HG02938 (cell line): ENCODE results near the gene YWHAQ.
"Not testable (repeated sequence)": the region's sequence is repeated elsewhere in the genome, so short reads cannot be mapped to it uniquely, and the experiment has no call there.

Experiments used
- ATAC-seq: cut with Tn5 transposase; IDR thresholded peaks from one replicate; pipeline ENCODE4 v1.9.1; 2021; ENCODE audit warnings: mild to moderate bottlenecking, moderate library complexity; ENCODE audit not compliant: unreplicated experiment

YWHAQ gene

GRCh38 chr2:9631878-9632700 lies 1.3 kb upstream of the YWHAQ start:
- ATAC-seq: no peak

- ATAC-seq: no peak
These were observed 689 bp upstream of the YWHAQ start for GRCh38 chr2:9631553-9631819.

DNA sequence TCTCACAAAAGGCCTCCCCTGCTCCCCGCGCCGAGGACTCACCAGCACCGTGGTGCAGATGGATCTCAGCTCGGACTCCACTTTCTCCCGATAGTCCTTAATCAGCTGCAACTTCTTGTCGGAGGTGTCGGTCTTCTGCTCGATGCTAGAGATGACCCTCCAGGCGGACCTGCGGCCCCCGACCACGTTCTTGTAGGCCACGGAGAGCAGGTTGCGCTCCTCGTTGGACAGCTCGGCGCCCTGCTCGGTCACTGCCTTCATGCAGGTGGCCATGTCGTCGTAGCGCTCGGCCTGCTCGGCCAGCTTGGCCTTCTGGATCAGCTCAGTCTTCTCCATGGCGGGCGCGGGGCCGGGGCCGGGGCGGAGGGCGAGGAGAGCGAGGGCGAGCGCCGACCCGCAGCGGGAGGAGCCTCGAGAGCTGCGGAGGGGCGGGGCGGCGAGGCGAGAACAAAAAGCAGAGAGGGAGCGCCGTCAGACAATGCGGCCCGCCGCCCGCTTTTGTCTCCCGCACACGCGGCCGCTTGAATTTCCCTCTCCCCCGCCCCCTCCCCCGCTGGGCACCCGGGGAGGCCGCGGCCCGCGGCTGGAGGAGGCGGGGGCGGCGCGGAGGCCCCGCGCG lies 571 bp downstream of the YWHAQ start:
- ATAC-seq: peak; percentile 39

GRCh38 chr2:9629222-9630116 lies 1.3 kb downstream of the YWHAQ start:
- ATAC-seq: no peak

- ATAC-seq: no peak
These were observed 3.5 kb downstream of the YWHAQ start for GRCh38 chr2:9627310-9627709.

DNA sequence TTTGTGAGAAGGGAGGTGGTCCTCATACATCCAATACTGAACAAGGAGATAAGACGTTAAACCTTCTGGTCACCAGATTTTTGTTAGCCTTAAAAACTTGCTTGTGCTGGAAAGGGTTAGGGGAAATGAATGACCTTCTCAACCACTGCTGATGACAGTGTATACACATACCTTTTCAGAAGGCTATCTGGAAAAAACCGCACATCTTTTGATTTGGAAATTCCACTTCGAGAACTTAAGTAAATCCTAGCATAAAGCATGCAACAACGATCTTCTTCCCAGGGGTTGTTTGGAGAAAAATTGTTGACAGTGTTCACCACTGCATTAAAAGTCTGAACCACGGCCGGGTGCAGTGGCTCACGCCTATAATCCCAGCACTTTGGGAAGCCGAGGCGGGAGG lies 7.6 kb downstream of the YWHAQ start:
- ATAC-seq: no peak

DNA sequence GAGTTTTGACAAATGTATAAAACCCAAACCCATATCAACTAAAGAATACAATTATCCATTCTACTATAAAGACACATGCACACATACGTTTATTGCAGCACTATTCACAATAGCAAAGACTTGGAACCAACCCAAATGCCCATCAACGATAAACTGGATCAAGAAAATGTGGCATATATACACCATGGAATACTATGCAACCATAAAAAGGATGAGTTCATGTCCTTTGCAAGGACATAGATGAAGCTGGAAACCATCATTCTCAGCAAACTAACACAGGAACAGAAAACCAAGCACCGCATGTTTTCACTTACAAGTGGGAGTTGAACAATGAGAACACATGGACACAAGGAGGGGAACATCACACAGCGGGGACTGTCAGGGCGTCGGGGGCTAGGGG lies 9.1 kb downstream of the YWHAQ start:
- not testable (repeated sequence) for ATAC-seq

GRCh38 chr2:9618410-9618809 lies 12.4 kb downstream of the YWHAQ start:
- ATAC-seq: no peak

DNA sequence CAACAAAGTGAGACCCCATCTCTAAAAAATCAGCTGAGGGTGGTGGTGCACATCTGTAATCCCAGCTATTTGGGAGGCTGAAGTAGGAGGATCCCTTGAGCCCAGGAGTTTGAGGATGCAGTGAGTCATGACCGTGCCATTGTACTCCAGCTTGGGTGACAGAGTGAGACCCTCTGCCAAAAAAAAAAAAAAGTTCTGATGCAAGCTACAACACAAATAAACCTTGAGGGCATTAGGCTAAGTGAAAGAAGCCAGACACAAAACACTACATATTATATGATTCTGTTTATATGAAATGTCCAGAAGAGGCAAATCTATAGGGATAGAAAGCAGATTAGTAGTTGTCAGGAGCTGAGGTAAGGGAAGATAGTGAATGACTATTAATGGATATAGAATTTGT lies 13.0 kb downstream of the YWHAQ start:
- no peak for ATAC-seq

GRCh38 chr2:9617296-9617695 lies 13.5 kb downstream of the YWHAQ start:
- no peak for ATAC-seq

DNA sequence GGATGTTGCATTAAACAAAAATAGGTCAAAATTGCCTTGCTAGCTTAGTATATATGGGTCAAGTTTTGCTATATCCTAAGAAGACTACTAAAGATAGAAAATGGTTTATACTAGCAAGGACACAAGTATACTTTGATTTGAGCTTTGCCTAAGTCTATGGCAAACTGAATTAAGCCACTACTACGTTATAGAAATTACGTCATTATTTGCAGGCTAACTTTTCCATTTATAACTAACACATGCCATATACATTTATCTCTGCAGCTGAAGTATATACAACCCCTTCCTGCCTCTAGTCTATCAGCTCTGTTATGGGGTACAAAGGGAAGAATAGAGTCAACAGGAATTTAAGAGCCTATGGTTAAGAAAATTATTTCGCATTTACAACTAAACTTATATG lies 16.2 kb downstream of the YWHAQ start:
- no peak for ATAC-seq

GRCh38 chr2:9613291-9613690 lies 17.5 kb downstream of the YWHAQ start:
- no peak for ATAC-seq

DNA sequence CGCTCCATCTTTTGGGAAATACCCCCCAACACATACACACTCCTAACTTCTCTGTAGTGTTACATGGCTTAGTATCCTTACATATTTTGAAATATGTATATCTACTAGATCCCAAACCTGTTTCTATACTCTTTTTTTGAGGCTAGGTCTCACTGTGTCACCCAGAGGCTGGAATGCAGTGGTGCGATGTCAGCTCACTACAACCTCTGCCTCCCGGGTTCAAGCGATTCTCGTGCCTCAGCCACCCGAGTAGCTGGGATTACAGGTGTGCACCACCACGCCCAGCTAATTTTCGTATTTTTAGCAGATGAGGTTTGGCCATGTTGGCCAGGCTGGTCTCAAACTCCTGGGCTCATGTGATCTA lies 19.3 kb downstream of the YWHAQ start:
- not testable (repeated sequence) for ATAC-seq

DNA sequence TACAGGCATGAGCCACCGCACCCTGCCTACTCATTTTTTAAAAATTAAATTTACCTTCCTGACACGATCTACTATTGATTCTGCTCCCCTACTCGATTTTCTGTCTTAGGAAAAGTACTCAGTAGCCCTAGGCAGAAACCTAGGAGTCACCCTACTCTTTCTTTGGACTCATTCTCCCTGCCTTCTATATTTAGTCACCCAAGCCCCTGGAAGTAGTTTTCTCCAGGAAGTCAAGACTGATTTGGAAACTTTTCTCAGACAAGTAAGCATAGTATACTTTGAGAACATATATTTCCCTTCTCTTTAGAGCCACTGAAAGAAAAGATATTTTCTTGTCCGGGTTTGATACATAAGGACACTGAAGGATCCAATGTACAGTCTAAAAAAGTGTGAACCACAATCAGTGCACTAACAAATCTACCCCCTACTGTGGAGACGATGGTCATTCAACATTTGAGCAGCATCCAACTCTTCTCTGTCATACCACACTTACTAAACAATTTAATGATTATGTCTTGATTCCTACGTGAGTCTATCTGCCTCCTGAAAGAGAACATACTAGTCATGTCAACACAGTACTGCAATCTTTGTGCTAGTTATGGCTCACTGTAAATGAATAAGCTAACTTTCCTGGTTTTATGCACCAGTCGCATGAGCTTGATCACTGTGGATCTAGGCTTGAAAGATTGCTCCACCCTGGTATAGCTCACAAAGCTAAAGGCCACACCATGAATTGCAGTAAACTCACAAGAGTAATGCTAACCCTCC lies 19.8 kb downstream of the YWHAQ start:
- ATAC-seq: no peak

DNA sequence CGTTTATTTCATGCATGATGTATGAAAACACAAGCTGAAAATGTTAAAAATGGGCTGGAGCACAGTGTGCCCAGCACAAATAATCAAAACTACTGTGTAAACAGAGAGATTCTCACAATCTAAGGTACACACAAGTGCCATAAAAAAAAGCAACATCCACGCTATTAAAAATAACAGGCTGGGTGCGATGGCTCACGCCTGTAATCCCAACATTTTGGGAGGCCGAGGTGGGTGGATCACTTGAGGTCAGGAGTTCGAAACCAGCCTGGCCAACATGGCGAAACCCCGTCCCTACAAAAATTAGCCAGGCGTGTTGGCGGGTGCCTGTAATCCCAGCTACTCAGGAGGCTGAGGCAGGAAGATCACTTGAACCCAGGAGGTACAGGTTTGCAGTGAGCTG lies 22.3 kb downstream of the YWHAQ start:
- ATAC-seq: peak; percentile 12

DNA sequence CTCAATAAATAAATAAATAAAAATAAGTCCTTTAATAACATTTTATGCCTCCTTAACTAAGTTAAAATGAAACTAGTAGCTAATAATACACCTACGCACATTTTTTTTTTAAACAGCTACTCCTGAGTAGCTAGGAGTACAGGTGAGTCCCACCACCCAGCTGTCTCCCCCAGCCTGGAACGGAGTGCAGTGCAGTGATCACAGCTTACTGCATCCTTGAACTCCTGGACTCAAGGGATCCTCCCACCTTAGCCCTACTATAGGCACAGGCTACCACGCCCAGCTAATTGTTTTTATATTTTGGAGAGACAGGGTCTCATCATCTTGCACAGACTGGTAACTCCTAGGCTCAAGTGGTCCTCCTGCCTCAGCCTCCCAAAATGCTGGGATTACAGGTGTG lies 28.4 kb downstream of the YWHAQ start:
- no peak for ATAC-seq

DNA sequence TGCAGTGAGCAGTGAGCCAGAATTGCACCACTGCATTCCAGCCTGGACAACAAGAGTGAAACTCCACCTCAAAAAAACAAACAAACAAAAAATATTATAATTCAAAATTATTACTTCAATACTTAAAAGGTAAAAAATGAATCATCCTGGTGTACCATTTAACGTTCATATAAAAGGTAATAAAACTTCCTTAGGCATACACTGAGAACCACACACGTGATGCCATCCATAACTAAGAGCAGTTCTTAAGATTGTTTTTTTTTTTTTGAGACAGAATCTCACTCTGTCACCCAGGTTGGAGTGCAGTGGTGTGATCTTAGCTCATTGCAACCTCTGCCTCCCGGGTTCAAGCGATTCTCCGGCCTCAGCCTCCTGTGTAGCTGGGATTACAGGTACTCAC lies 29.4 kb downstream of the YWHAQ start:
- ATAC-seq: no peak

GRCh38 chr2:9599430-9599829 lies 31.4 kb downstream of the YWHAQ start:
- ATAC-seq: no peak

DNA sequence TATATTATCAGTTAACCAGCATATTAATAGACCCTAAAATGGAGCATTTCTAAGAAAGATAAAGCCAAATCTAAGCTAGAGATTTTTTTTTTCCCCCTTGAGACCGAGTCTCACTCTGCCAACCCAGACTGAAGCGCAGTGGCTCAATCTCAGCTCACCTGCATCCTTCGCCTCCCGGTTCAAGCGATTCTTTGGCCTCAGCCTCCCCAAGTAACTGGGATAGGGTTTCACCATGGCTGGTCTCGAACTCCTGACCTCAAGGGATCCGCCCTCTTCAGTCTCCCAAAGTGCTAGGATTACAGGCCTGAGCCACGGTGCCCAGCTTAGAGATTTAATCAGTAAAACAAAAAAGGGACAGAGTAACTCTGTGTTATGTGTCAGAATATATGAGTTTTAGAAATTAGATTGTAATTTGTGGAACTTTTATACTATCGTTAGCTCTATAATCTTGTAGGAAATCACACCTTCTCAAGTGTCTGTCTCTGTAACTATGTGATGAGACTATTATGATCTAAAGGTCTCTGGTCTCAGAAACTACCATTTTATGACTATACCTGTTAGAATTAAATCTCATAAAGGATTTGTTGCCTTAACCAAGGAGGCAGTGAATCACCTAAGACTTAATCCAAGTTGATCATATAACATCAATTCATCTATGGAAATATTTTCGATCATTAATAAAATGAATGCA lies 34.0 kb downstream of the YWHAQ start:
- no peak for ATAC-seq

GRCh38 chr2:9595746-9596145 lies 35.1 kb downstream of the YWHAQ start:
- ATAC-seq: no peak

DNA sequence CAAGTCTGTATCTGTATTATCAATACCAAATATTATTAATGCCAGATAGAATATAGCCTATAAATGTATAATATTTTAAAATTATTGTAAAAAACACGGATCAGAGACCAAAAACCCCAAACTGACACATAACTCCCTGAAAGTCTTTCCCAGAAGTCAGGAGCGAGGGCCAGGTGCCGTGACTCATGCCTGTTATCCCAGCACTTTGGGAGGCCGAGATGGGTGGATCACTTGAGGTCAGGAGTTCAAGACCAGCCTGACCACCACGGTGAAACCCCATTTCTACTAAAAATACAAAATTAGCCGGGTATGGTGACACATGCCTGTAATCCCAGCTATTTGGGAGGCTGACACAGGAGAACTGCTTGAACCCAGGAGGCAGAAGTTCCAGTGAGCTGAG lies 35.5 kb downstream of the YWHAQ start:
- not testable (repeated sequence) for ATAC-seq
